Measurements from ENCODE around the gene PSAP. TPM values are rescaled to one million over a fixed set of nuclear protein-coding genes. Genes with fewer than 3 reads are reported as not detected.

PSAP gene
- total RNA-seq, 1 experiment from 2014 or later = 336 TPM

DNA sequence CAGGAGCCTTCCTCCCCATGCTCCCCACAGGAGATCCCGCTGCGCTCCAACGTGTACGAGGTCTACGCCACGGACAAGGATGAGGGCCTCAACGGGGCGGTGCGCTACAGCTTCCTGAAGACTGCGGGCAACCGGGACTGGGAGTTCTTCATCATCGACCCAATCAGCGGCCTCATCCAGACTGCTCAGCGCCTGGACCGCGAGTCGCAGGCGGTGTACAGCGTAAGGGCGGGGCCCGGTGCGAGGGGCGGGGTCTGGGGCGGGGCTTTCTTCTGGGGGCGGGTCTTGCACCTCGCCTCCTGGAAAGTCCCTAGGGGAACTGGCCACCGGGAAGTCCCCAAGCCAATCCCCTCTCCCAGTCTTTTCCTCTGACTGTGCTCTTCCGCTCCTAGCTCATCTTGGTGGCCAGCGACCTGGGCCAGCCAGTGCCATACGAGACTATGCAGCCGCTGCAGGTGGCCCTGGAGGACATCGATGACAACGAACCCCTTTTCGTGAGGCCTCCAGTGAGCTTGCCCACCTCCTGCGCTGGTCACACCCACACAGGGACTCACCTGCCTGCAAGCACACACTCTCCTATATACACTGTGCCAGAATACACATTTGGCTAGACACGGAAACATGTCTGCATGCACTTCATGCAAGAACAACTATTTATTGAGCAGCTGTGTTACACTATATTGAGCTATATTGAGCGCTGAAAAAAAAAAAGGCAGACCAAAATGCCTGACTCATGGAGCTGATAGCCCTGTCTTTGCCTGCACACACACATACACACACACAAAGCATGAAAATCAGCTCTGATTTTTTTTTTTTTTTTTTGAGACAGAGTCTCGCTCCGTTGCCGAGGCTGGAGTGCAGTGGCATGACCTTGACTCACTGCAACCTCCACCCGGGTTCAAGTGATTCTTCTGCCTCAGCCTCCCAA is 45.0 kb downstream of the PSAP start:
- Mint-ChIP-seq H3K4me1 (peaks cover 4% of the 10 kb centered on the region in 2 experiments), H3K36me3 (ENCODE audit: insufficient read depth in 1 of 3, low read depth in 3 of 3) (no peaks in the 10 kb centered on the region), H3K27ac (no peak overlapping the region), H3K4me3 (peak overlapping the region in 1 of 2 experiments; percentile 42; a peak in 2 of 5 replicates), H3K9me3 (no peaks in the 10 kb centered on the region), H3K27me3 (ENCODE audit: low read depth) (peaks cover 30% of the 10 kb centered on the region)
- no peak overlapping the region for H2BK5ac ChIP-seq (ENCODE audit: insufficient read length, low read length)
- peak overlapping the region; percentile 34 for H3K4me2 ChIP-seq (ENCODE audit: insufficient read depth, insufficient read length, low read length)
- no peak overlapping the region for H3K9ac ChIP-seq (ENCODE audit: extremely low read depth, insufficient read length, low read length)
- TF ChIP-seq, protein P1, sequence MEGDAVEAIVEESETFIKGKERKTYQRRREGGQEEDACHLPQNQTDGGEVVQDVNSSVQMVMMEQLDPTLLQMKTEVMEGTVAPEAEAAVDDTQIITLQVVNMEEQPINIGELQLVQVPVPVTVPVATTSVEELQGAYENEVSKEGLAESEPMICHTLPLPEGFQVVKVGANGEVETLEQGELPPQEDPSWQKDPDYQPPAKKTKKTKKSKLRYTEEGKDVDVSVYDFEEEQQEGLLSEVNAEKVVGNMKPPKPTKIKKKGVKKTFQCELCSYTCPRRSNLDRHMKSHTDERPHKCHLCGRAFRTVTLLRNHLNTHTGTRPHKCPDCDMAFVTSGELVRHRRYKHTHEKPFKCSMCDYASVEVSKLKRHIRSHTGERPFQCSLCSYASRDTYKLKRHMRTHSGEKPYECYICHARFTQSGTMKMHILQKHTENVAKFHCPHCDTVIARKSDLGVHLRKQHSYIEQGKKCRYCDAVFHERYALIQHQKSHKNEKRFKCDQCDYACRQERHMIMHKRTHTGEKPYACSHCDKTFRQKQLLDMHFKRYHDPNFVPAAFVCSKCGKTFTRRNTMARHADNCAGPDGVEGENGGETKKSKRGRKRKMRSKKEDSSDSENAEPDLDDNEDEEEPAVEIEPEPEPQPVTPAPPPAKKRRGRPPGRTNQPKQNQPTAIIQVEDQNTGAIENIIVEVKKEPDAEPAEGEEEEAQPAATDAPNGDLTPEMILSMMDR (conservative IDR thresholded peaks at IDR 0.05) = no peak
- H3K23ac ChIP-seq (ENCODE audit: insufficient read length, low read depth, low read length) = no peak overlapping the region
- no peak overlapping the region for H2BK15ac ChIP-seq (ENCODE audit: low read depth, low read length)
- no peak overlapping the region for H3K56ac ChIP-seq (ENCODE audit: insufficient read length, low read depth, low read length)
- H4K20me1 ChIP-seq (ENCODE audit: control insufficient read depth, insufficient read depth, insufficient read length) = no peaks in the 10 kb centered on the region
- H3K4me1 ChIP-seq (ENCODE audit: insufficient read depth, low read length) = no peaks in the 10 kb centered on the region
- H3K9me3 ChIP-seq (ENCODE audit: control insufficient read depth, low read depth, low read length) = no peaks in the 10 kb centered on the region
- no peak overlapping the region for H4K5ac ChIP-seq (ENCODE audit: insufficient read length, low read depth, low read length)
- no peak overlapping the region for H2AFZ ChIP-seq (ENCODE audit: low read length)
- H3K4ac ChIP-seq (ENCODE audit: low read depth, low read length) = no peak overlapping the region
- no peak overlapping the region for H2AK5ac ChIP-seq (ENCODE audit: insufficient read length, low read length)
- H3K23me2 ChIP-seq (ENCODE audit: insufficient read length, low read depth, low read length, poor library complexity, severe bottlenecking) = no peaks in the 10 kb centered on the region
- H4K91ac ChIP-seq (ENCODE audit: insufficient read length, low read depth, low read length) = no peak overlapping the region
- no peak overlapping the region for H4K8ac ChIP-seq (replicated peaks; ENCODE audit: insufficient read length, low read depth, low read length)
- peak; percentile 94 for DNase-seq
- no peak overlapping the region for H3K27ac ChIP-seq (ENCODE audit: insufficient read length, low read depth, low read length)
- H3K18ac ChIP-seq (ENCODE audit: insufficient read length, low read depth, low read length) = no peak overlapping the region
- H3K79me1 ChIP-seq (ENCODE audit: insufficient read depth, low read depth, low read length, poor library complexity, severe bottlenecking) = no peaks in the 10 kb centered on the region
- 0 out of 2 replicates have a peak, but pooled peaks cover 3% of the 10 kb centered on the region for H3K27me3 ChIP-seq (ENCODE audit: insufficient read depth, low read length)
- H2BK120ac ChIP-seq (ENCODE audit: low read depth, low read length, poor library complexity, severe bottlenecking) = no peak overlapping the region
- H3K79me2 ChIP-seq (ENCODE audit: insufficient read depth, low read length) = no peaks in the 10 kb centered on the region
- H3T11ph ChIP-seq (ENCODE audit: low read length) = no peak overlapping the region
- no peak overlapping the region for H2BK20ac ChIP-seq (ENCODE audit: low read depth, low read length, poor library complexity, severe bottlenecking)
- H3K14ac ChIP-seq (ENCODE audit: insufficient read depth, low read length) = no peak overlapping the region; the same call in 1 of the 2 replicates
- WGBS (ENCODE audit: extremely low coverage, insufficient read length, low lambda C conversion rate) = no CpG with 5 or more reads among the region's 41 CpGs
- no peak overlapping the region for H2BK12ac ChIP-seq (ENCODE audit: insufficient read length, low read depth, low read length)

Measured in H9 (cell line).